Hepatocyte (in vitro differentiated cells): ENCODE measurements around the gene ELK1. TPM values are rescaled to one million over a fixed set of nuclear protein-coding genes. Genes with fewer than 3 reads are reported as not detected.

ENCODE experiments used
- DNase-seq: peaks from one replicate; pipeline ENCODE4 v3.0.0-alpha.2; 2016; ENCODE audit warnings: low spot score
- H2AFZ ChIP-seq: fragments of 200-600 bp; sonication (generic); 2 replicates; pipeline ENCODE4 v1.6.0; 2016; ENCODE audit warnings: antibody characterized with exemption, mild to moderate bottlenecking
- H3K27ac ChIP-seq: fragments of 200-600 bp; sonication (generic); 2 replicates; pipeline ENCODE4 v1.5.1; 2016; ENCODE audit warnings: mild to moderate bottlenecking
- H3K27me3 ChIP-seq: fragments of 200-600 bp; sonication (generic); 2 replicates; pipeline ENCODE4 v1.6.1; 2016
- H3K36me3 ChIP-seq: fragments of 200-600 bp; sonication (generic); replicated peaks from 2 replicates; pipeline ENCODE4 v1.5.1; 2016; ENCODE audit warnings: low read depth; ENCODE audit not compliant: insufficient read depth
- H3K4me1 ChIP-seq: fragments of 200-600 bp; sonication (generic); 2 replicates; pipeline ENCODE4 v1.5.1; 2016; ENCODE audit warnings: mild to moderate bottlenecking, moderate library complexity; ENCODE audit not compliant: insufficient read depth
- H3K4me2 ChIP-seq: fragments of 200-600 bp; sonication (generic); 2 replicates; pipeline ENCODE4 v1.6.0; 2016
- H3K4me3 ChIP-seq: fragments of 200-600 bp; sonication (generic); 2 replicates; pipeline ENCODE4 v1.5.1; 2016; ENCODE audit warnings: mild to moderate bottlenecking
- H3K79me2 ChIP-seq: fragments of 200-600 bp; sonication (generic); 2 replicates; pipeline ENCODE4 v1.6.0; 2017; ENCODE audit warnings: mild to moderate bottlenecking
- H3K9me2 ChIP-seq: fragments of 200-600 bp; sonication (generic); replicated peaks from 2 replicates; pipeline ENCODE4 v1.6.0; 2017; ENCODE audit warnings: mild to moderate bottlenecking; ENCODE audit not compliant: insufficient read depth
- H3K9me3 ChIP-seq: fragments of 200-600 bp; sonication (generic); 2 replicates; pipeline ENCODE4 v1.5.1; 2016; ENCODE audit warnings: low read depth, mild to moderate bottlenecking
- H4K20me1 ChIP-seq: fragments of 200-600 bp; sonication (generic); 2 replicates; pipeline ENCODE4 v1.6.0; 2016; ENCODE audit warnings: mild to moderate bottlenecking; ENCODE audit not compliant: insufficient read depth, poor library complexity, severe bottlenecking
- CTCF ChIP-seq: fragments of 200-600 bp; sonication (generic); IDR thresholded peaks from 2 replicates; pipeline ENCODE4 v1.5.1; 2016; ENCODE audit warnings: antibody characterized with exemption, mild to moderate bottlenecking; ENCODE audit not compliant: poor library complexity
- EZH2 ChIP-seq: fragments of 200-600 bp; sonication (generic); IDR thresholded peaks from 2 replicates; pipeline ENCODE4 v1.6.1; 2016; ENCODE audit warnings: antibody characterized with exemption, mild to moderate bottlenecking, borderline replicate concordance
- EZH2phosphoT487 ChIP-seq: fragments of 200-600 bp; sonication (generic); IDR thresholded peaks from one replicate; pipeline ENCODE4 v1.6.1; 2018; ENCODE audit warnings: antibody characterized with exemption, mild to moderate bottlenecking, low read depth, moderate library complexity; ENCODE audit not compliant: unreplicated experiment, severe bottlenecking
- WGBS: methylation state at CpG from one replicate; pipeline ENCODE4 v1.1.6; 2016; ENCODE audit warnings: low lambda C conversion rate; ENCODE audit errors: missing lambda C conversion rate; 5-methylcytosine and 5-hydroxymethylcytosine counted together
- polyA plus RNA-seq: library from polyadenylated mRNA; unstranded; fragments of >200 nt; fragmentation: Nextera tagmentation; extraction: Ambion mirVana; gene quantifications from 2 replicates; pipeline ENCODE4 v1.2.1, GENCODE V29; 2016
- total RNA-seq: library from RNA; depleted of rRNA; stranded (reverse); fragments of >200 nt; gene quantifications from 2 replicates; pipeline ENCODE4 v1.2.3, GENCODE V29; 2014

ELK1 gene
- total and polyA plus RNA-seq, 2 experiments from 2014 or later: 24.4 to 32.0 TPM

GRCh38 chrX:47648376-47648775 lies 2.0 kb downstream of the ELK1 start:
- H3K9me3 ChIP-seq: no peaks in the 10 kb centered on the region
- H3K36me3 ChIP-seq: no peaks in the 10 kb centered on the region
- H3K4me2 ChIP-seq: peak overlapping the region; percentile 77
- DNase-seq: no peak
- peaks cover 22% of the 10 kb centered on the region for H3K79me2 ChIP-seq
- H3K9me2 ChIP-seq: no peaks in the 10 kb centered on the region
- WGBS: 76% methylated on average over 2 of the region's 2 CpGs
- H3K27me3 ChIP-seq: no peaks in the 10 kb centered on the region
- no peaks in the 10 kb centered on the region for H4K20me1 ChIP-seq
- H3K4me3 ChIP-seq: no peak overlapping the region
- H3K4me1 ChIP-seq: peaks cover 3% of the 10 kb centered on the region
- no peak overlapping the region for H3K27ac ChIP-seq
- H2AFZ ChIP-seq: no peak overlapping the region
- no peak for TF ChIP-seq EZH2phosphoT487
- no peak for TF ChIP-seq EZH2
- TF ChIP-seq CTCF: no peak

- Histone ChIP-seq H3K36me3 (no peaks in the 10 kb centered on the region), H3K9me3 (no peaks in the 10 kb centered on the region), H2AFZ (no peak overlapping the region), H4K20me1 (no peaks in the 10 kb centered on the region), H3K79me2 (peaks cover 27% of the 10 kb centered on the region), H3K27me3 (no peaks in the 10 kb centered on the region), H3K9me2 (no peaks in the 10 kb centered on the region), H3K4me2 (no peak overlapping the region), H3K27ac (no peak overlapping the region), H3K4me3 (no peak overlapping the region), H3K4me1 (peaks cover 2% of the 10 kb centered on the region)
- no peak for DNase-seq
- TF ChIP-seq EZH2phosphoT487: no peak
- TF ChIP-seq CTCF: no peak
- no peak for TF ChIP-seq EZH2
- WGBS: 73% methylated on average over 6 of the region's 6 CpGs
These were observed 3.7 kb downstream of the ELK1 start for GRCh38 chrX:47646636-47647035.

- Histone ChIP-seq H3K9me2 (no peaks in the 10 kb centered on the region), H3K36me3 (no peaks in the 10 kb centered on the region), H3K27me3 (no peaks in the 10 kb centered on the region), H3K27ac (no peak overlapping the region), H3K4me3 (no peak overlapping the region), H4K20me1 (no peaks in the 10 kb centered on the region), H3K4me2 (no peak overlapping the region), H3K79me2 (peaks cover 27% of the 10 kb centered on the region), H3K4me1 (no peaks in the 10 kb centered on the region), H3K9me3 (no peaks in the 10 kb centered on the region), H2AFZ (no peak overlapping the region)
- DNase-seq: no peak
- WGBS: 67% methylated on average over 10 of the region's 10 CpGs
- TF ChIP-seq CTCF: no peak
- TF ChIP-seq EZH2: no peak
These were observed 4.8 kb downstream of the ELK1 start for GRCh38 chrX:47645530-47645929.

- WGBS: 67% methylated on average over 9 of the region's 12 CpGs
- no peak overlapping the region for H3K27ac ChIP-seq
- peak; percentile 42 for DNase-seq
- no peak overlapping the region for H2AFZ ChIP-seq
- H3K9me2 ChIP-seq: no peaks in the 10 kb centered on the region
- no peak overlapping the region for H3K4me2 ChIP-seq
- H3K27me3 ChIP-seq: no peaks in the 10 kb centered on the region
- H3K4me3 ChIP-seq: no peak overlapping the region
- no peaks in the 10 kb centered on the region for H4K20me1 ChIP-seq
- no peaks in the 10 kb centered on the region for H3K9me3 ChIP-seq
- H3K79me2 ChIP-seq: peaks cover 25% of the 10 kb centered on the region
- H3K36me3 ChIP-seq: no peaks in the 10 kb centered on the region
- TF ChIP-seq EZH2phosphoT487 (no peak), CTCF (peak; percentile 8)
- no peaks in the 10 kb centered on the region for H3K4me1 ChIP-seq
These were observed 5.7 kb downstream of the ELK1 start for GRCh38 chrX:47644557-47645091.
